ENCODE measurements around the gene VAT1L.

DNA sequence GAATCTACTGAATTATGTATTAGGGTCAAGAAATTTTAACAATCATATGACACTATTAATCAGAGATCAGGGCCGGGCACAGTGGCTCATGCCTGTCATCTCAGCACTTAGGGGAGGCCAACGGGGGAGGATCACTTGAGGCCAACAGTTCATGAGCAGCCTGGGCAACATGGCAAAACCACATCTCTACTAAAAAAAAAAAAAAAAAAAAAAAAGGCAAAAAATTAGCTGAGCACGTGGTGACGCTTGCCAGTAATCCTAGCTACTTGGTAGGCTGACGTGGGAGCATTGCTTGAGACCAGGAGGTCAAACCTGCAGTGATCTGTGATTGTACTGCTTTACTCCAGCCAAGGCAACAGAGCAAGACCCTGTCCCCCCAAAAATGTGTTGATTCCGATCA is 181.5 kb downstream of the VAT1L start:
- TF ChIP-seq, protein P1, sequence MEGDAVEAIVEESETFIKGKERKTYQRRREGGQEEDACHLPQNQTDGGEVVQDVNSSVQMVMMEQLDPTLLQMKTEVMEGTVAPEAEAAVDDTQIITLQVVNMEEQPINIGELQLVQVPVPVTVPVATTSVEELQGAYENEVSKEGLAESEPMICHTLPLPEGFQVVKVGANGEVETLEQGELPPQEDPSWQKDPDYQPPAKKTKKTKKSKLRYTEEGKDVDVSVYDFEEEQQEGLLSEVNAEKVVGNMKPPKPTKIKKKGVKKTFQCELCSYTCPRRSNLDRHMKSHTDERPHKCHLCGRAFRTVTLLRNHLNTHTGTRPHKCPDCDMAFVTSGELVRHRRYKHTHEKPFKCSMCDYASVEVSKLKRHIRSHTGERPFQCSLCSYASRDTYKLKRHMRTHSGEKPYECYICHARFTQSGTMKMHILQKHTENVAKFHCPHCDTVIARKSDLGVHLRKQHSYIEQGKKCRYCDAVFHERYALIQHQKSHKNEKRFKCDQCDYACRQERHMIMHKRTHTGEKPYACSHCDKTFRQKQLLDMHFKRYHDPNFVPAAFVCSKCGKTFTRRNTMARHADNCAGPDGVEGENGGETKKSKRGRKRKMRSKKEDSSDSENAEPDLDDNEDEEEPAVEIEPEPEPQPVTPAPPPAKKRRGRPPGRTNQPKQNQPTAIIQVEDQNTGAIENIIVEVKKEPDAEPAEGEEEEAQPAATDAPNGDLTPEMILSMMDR (conservative IDR thresholded peaks at IDR 0.05; ENCODE audit: low read depth in 2 of 2), result no peak
- TF ChIP-seq JUNB (IDR thresholded peaks at IDR 0.05; ENCODE audit: unreplicated experiment) (no peak), POLR2AphosphoS5 (IDR thresholded peaks at IDR 0.05; ENCODE audit: low read depth) (no peak), CREB1 (CRISPR knock-in tag; IDR thresholded peaks at IDR 0.05; ENCODE audit: low read depth) (no peak), EZH2 (IDR thresholded peaks at IDR 0.05; ENCODE audit: low read depth, unreplicated experiment) (no peak), EZH2phosphoT487 (IDR thresholded peaks at IDR 0.05; ENCODE audit: unreplicated experiment) (no peak), ZNF114 (CRISPR knock-in tag; IDR thresholded peaks at IDR 0.05) (no peak), ZNF331 (CRISPR knock-in tag; IDR thresholded peaks at IDR 0.05; ENCODE audit: low read depth) (no peak), STAT1 (IDR thresholded peaks at IDR 0.05; ENCODE audit: unreplicated experiment) (no peak), NANOG (IDR thresholded peaks at IDR 0.05; ENCODE audit: borderline replicate concordance) (no peak)
- TF ChIP-seq, protein P2, sequence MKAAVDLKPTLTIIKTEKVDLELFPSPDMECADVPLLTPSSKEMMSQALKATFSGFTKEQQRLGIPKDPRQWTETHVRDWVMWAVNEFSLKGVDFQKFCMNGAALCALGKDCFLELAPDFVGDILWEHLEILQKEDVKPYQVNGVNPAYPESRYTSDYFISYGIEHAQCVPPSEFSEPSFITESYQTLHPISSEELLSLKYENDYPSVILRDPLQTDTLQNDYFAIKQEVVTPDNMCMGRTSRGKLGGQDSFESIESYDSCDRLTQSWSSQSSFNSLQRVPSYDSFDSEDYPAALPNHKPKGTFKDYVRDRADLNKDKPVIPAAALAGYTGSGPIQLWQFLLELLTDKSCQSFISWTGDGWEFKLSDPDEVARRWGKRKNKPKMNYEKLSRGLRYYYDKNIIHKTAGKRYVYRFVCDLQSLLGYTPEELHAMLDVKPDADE (IDR thresholded peaks at IDR 0.05), result no peak
- TF ChIP-seq, protein P3, sequence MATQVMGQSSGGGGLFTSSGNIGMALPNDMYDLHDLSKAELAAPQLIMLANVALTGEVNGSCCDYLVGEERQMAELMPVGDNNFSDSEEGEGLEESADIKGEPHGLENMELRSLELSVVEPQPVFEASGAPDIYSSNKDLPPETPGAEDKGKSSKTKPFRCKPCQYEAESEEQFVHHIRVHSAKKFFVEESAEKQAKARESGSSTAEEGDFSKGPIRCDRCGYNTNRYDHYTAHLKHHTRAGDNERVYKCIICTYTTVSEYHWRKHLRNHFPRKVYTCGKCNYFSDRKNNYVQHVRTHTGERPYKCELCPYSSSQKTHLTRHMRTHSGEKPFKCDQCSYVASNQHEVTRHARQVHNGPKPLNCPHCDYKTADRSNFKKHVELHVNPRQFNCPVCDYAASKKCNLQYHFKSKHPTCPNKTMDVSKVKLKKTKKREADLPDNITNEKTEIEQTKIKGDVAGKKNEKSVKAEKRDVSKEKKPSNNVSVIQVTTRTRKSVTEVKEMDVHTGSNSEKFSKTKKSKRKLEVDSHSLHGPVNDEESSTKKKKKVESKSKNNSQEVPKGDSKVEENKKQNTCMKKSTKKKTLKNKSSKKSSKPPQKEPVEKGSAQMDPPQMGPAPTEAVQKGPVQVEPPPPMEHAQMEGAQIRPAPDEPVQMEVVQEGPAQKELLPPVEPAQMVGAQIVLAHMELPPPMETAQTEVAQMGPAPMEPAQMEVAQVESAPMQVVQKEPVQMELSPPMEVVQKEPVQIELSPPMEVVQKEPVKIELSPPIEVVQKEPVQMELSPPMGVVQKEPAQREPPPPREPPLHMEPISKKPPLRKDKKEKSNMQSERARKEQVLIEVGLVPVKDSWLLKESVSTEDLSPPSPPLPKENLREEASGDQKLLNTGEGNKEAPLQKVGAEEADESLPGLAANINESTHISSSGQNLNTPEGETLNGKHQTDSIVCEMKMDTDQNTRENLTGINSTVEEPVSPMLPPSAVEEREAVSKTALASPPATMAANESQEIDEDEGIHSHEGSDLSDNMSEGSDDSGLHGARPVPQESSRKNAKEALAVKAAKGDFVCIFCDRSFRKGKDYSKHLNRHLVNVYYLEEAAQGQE (IDR thresholded peaks at IDR 0.05; ENCODE audit: unreplicated experiment), result no peak
- TF ChIP-seq, protein P4, sequence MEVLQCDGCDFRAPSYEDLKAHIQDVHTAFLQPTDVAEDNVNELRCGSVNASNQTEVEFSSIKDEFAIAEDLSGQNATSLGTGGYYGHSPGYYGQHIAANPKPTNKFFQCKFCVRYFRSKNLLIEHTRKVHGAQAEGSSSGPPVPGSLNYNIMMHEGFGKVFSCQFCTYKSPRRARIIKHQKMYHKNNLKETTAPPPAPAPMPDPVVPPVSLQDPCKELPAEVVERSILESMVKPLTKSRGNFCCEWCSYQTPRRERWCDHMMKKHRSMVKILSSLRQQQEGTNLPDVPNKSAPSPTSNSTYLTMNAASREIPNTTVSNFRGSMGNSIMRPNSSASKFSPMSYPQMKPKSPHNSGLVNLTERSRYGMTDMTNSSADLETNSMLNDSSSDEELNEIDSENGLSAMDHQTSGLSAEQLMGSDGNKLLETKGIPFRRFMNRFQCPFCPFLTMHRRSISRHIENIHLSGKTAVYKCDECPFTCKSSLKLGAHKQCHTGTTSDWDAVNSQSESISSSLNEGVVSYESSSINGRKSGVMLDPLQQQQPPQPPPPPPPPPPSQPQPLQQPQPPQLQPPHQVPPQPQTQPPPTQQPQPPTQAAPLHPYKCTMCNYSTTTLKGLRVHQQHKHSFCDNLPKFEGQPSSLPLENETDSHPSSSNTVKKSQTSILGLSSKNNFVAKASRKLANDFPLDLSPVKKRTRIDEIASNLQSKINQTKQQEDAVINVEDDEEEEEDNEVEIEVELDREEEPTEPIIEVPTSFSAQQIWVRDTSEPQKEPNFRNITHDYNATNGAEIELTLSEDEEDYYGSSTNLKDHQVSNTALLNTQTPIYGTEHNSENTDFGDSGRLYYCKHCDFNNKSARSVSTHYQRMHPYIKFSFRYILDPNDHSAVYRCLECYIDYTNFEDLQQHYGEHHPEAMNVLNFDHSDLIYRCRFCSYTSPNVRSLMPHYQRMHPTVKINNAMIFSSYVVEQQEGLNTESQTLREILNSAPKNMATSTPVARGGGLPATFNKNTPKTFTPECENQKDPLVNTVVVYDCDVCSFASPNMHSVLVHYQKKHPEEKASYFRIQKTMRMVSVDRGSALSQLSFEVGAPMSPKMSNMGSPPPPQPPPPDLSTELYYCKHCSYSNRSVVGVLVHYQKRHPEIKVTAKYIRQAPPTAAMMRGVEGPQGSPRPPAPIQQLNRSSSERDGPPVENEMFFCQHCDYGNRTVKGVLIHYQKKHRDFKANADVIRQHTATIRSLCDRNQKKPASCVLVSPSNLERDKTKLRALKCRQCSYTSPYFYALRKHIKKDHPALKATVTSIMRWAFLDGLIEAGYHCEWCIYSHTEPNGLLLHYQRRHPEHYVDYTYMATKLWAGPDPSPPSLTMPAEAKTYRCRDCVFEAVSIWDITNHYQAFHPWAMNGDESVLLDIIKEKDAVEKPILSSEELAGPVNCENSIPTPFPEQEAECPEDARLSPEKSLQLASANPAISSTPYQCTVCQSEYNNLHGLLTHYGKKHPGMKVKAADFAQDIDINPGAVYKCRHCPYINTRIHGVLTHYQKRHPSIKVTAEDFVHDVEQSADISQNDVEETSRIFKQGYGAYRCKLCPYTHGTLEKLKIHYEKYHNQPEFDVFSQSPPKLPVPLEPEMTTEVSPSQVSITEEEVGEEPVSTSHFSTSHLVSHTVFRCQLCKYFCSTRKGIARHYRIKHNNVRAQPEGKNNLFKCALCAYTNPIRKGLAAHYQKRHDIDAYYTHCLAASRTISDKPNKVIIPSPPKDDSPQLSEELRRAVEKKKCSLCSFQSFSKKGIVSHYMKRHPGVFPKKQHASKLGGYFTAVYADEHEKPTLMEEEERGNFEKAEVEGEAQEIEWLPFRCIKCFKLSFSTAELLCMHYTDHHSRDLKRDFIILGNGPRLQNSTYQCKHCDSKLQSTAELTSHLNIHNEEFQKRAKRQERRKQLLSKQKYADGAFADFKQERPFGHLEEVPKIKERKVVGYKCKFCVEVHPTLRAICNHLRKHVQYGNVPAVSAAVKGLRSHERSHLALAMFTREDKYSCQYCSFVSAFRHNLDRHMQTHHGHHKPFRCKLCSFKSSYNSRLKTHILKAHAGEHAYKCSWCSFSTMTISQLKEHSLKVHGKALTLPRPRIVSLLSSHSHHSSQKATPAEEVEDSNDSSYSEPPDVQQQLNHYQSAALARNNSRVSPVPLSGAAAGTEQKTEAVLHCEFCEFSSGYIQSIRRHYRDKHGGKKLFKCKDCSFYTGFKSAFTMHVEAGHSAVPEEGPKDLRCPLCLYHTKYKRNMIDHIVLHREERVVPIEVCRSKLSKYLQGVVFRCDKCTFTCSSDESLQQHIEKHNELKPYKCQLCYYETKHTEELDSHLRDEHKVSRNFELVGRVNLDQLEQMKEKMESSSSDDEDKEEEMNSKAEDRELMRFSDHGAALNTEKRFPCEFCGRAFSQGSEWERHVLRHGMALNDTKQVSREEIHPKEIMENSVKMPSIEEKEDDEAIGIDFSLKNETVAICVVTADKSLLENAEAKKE (CRISPR knock-in tag; IDR thresholded peaks at IDR 0.05), result no peak

All from GM23338 (cell line).